ENCODE data around the gene RAB40AL.

DNA sequence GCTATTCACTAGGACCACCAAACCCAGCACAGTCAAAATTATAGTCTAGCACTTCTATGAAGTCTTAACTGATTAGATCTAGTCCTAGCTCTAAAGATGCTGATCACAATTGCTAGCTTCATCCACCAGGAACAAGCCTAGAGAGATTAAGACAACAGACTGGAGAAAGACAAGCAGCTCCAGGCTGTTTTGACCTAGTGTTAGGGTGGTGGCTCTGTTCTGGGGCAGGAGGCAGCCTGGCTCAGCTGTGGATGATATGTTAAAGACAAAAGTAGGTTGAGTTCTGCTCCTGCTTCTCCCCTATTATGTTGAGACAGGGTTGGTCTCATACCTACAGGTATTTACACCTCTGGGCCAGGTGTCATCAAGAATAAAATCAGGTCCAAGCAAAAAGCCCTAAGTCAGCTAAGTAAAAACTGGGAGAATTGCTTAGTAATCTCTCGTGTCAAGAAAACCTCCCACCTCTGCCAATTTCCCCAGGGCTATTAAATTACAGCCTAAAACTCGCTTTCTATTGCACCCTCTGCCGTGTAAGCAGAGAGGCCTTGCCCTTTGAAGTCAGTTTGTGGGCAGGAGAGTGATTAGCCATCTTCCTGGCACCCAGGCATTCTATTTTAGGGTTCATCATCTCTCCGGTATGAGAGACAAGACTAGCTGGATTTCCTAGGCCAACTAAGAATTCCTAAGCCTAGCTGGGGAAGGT lies 39.9 kb downstream of the RAB40AL start:
- TF ChIP-seq, protein P1, sequence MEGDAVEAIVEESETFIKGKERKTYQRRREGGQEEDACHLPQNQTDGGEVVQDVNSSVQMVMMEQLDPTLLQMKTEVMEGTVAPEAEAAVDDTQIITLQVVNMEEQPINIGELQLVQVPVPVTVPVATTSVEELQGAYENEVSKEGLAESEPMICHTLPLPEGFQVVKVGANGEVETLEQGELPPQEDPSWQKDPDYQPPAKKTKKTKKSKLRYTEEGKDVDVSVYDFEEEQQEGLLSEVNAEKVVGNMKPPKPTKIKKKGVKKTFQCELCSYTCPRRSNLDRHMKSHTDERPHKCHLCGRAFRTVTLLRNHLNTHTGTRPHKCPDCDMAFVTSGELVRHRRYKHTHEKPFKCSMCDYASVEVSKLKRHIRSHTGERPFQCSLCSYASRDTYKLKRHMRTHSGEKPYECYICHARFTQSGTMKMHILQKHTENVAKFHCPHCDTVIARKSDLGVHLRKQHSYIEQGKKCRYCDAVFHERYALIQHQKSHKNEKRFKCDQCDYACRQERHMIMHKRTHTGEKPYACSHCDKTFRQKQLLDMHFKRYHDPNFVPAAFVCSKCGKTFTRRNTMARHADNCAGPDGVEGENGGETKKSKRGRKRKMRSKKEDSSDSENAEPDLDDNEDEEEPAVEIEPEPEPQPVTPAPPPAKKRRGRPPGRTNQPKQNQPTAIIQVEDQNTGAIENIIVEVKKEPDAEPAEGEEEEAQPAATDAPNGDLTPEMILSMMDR (IDR thresholded peaks at IDR 0.05; ENCODE audit: low read depth, low read length, poor library complexity, severe bottlenecking) = no peak
- TF ChIP-seq EZH2phosphoT487 (IDR thresholded peaks at IDR 0.05; ENCODE audit: borderline replicate concordance, low read length) = no peak

All from DOHH2 (cell line).